8988T (cell line): ENCODE measurements around the gene SVIL.
"Not testable (repeated sequence)": the region's sequence is repeated elsewhere in the genome, so short reads cannot be mapped to it uniquely, and the experiment has no call there.

Experiments
- DNase-seq: peaks from one replicate; pipeline ENCODE4 v3.0.0; 2011

The SVIL gene

DNA sequence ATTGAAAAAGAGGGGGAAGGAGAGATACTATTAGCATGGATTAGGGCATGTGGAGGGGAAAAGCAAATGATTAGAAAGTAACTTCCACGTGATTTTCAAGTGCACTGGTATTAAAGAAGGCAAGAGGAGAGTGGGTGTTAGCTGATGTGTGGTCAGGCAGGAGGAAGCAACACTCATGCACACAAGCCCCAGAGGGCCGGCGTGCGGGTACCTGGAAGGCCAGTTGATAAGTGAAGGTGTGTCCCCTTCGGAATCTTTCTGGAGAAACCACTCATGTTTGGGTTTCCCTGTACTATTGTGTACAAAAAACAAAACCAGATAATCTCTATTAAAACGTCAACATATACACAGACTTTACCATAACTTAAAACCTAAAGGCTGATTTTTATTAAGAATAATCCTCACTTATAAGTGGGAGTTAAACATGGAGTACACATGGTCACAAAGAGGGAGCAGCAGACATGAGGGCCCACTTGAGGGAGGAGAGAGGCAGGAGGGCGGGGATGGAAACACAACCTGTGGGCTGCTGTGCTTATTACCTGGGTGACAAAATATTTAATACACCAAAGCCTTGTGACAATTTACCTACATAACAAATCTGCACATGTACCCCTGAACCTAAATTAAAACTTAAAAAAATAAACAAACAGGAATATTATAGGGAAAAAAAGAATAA lies 98.9 kb downstream of the SVIL start:
- no peak for DNase-seq

DNA sequence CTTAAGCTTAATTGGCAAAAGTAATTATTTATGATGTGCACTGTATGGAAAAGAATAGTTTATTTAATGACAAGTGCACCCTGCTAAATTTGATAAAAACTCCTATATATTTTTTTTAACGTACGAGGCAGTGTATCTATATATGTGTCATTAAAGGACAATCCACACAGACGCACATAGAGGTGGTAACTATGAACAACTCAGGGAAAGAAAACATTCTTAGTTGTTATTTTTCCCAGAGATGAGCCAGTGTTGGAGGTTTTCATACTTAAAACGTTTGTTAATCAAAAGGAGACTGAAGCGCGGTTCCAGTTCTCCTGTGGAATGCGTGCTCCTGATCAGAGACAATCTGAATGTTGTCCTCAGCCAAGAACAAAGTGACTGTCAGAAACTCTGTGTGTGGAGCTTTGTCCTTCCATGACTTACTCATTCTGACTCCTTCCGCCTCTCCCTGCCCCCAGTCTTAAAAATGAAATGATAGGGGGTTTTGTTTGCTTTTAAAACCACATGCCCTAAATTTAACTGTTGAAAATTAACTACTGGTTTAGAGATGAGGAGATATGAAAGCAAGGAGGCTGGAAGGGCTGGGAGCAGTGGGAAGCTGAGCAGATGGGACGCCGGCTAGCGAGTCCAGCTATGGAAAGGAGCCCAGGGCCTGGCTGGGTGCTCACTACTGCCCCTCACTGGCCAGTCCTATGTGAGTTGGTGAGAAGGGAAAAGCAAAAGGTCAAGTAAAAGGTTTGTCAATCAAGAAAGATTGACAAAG lies 99.6 kb downstream of the SVIL start:
- peak; percentile 41 for DNase-seq

DNA sequence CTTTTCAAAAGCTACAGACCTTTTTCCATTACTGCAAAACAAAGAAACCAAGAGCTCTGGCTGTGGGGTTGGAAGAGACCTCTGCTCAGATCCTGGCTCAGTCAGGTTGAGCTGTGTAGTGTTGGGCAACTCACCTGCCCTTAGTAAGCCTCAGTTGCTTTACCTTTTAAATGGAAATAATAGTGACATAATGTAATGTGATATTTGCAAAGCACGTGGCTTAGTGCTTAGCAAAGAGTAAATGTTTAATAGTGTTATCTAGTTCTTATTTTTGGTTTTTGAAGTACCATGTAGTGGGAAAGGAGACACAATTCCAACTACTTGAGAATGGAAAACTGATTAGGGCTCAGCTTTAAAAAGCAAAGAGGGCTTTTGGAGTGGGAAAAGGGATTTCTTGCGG lies 100.2 kb downstream of the SVIL start:
- DNase-seq: no peak

DNA sequence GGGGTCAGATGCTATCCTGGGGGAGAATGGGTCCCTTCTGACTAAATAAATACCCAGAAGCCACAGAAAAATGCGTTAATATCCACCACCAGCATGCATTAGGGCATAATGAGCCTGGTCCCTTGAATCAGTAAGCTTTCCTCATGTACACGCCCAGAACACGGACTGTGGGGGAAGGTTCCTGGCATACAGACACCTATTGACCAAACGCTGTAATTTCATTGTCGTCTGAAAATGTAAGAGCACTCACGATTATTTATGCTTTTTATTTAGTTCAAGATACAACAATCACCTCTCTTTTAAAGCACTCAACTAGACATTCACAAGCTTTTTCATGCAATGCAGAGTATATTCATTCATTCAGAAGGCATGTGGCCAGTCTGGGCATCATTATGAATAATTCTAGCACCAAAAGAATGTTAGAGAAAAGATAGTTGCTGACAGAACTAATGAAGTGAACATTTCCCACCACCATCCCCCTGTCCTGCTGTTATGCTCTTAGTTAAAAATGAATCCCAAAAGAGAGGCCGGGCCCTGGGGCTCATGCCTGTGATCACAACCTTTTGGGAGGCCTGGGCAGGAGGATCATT lies 101.0 kb downstream of the SVIL start:
- no peak for DNase-seq

DNA sequence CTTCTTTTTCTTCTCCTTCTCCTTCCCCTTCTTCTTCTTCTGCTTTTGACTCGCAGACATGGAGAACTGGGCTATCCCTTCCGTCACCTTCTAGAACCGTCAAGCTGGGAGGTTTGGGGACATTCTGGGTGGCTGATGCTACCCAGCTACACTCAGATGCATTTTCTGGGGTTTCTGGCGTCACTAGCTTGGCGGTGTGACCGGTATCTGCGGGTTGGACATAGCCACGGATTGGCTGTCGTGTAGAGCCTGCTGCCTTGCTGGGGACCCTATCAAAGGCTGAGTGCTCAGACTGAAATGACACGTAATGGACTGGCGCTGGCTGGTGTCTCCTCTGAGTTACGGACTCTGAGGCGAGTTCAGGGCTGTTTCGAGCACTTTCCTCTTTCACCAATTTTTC lies 101.7 kb downstream of the SVIL start:
- DNase-seq: no peak

DNA sequence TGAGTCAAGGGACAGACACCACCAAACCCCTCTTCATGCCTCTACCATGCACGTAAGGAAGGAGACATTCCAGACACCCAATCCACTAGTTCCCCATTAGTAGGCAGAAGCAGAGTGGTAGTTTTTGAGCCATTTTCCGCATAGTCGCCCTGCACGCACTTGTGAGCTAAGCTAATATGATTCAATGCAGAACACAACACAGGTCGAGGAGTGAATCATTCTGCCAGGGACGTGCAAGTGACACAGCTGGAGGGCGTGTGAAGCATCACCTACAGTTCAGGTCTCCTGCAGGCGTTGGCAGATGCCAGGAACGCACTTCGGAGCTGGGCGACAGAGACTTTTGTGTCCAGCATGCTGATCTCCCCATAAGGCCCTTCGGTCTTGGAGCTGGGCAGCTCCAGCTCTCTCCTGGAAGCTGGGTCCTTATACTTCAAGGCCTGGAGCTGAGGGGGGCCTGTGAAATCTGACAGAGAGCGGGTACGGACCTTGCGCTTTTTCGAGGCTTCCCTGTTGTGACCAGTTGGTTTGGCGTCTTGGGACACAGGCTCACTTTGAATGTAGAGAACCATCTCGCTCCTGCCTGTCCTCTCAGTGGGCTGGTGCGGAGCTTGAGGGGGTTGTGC lies 102.4 kb downstream of the SVIL start:
- no peak for DNase-seq

DNA sequence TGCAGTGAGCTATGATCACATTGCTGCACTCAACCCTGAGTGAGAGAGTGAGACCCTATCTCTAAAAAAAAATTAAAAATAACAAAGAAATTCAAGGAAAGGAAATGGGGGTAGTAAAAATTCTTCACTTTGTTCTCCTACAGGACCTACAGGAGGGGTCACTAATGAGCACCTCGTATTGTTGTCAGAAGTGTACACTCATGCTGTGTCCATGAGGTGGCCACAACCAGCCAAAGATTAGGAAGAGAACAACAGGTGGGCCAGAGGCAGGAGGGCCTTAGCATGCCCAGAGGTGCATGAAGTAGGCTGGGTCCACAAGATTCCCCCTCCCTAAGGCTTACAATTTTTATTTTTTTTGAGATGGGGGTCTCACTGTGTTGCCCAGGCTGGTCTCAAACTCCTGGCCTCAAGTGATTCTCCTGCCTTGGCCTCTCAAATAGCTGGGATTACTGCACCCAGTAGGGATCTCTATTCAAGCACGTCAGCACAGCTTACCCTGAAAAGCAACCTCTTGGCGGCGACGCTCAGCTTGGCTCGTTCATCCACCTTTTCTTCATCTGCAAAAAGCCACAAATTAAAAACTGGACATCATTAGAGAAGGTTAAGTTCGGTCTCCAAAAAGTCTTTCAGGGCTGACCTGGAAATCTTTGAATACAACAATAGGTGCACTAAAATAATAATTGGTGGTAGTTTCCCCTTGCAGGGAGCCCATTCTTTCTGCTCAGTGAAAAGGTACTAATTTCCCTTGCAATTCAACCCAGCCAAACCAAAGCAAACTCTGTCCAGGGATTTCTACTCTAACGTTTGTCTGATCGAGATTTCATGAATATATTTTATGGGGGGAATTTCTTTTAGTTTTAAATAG lies 104.4 kb downstream of the SVIL start:
- DNase-seq: no peak

DNA sequence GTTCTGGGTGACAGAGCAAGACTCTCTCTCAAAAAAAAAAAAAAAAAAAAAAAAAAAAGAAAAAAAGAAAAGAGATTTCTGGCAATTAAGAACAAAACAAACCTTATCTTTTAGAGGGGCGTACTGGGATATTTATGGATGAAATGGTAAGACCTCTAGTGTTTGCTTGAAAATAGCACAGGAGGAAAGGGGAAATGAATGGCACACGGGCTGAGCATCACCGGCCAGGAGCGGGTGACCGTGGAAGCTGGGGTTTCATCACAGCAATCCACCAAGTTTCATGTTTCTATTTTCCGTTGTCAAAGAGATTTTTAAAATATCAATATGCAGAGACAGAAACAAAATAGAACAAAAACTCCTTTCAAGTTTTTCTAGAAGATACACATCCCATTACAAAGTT lies 105.6 kb downstream of the SVIL start:
- no peak for DNase-seq

DNA sequence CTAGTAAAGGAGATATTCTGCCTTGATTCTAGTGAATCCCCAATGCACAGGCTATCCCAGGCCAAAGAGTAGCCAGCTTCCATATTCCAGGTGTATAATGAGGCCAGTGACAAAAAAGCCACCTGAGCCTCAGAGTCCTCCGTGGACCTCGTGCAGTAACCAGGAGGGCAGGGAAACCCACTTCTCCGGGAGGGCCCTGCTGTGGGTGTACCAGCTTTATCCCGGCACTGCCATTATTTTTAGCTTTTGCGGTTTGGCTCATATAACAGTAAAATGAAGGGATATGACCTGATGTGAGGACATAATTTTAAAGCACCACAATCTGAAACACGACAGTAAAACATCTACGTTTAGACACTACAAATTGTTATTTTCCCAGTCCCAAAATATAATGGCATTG lies 109.0 kb downstream of the SVIL start:
- DNase-seq: no peak

DNA sequence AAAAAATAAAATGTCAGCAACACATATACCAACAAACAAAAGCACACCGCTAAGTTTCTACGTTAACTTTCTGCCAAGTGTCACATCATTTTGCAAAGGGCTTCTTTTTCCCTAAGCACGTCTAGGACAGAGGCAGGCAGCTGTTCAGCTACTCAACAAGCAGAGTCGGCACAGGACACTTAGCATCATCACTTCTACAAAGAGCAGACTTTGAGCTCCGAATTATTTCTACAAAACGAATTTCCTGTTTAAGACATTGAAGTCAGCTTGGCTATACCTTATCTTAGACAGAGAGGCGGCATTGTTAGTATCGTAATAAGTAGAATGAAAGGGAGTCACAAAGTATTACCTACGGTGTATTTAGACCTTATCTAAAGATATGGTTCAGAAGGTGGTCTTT lies 110.1 kb downstream of the SVIL start:
- no peak for DNase-seq

DNA sequence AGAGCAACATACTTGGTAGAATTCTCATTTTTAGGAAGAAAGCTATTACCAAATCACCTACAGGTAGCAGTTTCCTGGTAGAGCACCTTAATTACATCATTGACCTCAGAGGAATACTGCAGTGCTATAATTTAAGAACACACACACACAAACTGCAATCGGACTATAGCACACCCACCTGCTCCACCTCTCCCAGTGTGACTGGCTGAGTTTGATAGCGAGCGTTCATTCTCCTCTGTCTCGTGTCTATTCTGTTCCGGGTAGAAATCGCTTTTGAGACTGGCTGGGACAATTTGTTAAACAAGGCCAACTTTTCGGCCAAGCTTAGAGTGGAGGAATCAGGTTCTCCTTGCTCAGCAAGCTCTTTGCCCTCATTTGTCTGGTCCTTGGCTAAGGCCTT lies 110.5 kb downstream of the SVIL start:
- no peak for DNase-seq

DNA sequence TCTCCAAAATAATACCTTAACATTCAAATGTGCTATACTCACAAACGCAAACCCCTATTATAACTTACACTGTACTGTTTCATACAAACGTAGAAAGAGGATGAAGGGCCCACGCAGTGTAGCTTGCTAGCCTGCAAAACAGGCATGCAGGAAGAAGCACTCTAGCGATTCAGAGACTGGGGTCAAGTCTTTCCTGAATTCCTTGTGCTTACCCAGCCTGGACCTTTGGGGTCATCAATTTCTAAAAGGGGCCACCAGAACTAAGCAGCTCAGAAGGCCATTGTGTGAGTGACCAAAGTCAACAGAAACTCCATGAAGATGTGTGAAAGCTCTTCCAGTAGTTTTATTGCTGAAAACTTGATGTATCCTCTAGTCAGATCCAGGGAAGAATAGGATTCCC lies 111.9 kb downstream of the SVIL start:
- DNase-seq: no peak

DNA sequence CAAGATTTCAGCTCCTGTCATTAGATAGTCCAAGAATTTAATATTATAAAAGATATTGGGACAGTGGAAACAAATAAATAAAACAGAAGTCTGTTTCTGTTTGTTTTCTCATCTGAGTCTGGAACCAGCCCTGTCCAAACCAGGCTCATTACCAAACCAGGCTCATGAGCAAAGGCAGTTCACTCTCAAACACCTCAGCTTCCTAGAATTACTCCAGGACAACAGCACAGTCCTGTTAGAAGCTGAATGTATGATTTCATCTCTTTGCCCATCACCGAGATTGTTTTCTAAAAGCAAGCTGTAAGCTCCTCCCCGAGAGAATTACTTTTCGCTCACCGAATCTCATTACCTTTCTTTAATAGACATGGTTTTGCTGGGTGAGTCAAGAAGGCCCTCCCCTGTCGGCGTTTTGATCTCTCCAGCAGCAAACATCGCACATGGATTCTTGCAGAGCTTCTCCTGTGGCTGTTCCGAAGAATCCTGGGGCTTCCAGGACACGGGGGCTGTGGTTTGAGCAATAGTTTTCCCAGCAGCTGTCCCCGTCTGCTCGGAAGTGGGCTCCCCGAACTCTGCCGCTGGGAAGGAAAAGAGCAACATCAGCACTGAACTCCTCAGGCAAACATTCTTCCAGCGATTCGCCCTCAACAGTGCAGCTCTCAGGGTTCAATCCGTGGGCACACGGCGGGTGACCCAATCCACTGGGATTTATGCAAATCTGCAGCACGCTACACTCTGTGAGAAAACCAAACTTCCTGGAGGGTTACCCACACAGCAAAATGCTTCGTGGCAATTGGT lies 112.5 kb downstream of the SVIL start:
- DNase-seq: no peak

DNA sequence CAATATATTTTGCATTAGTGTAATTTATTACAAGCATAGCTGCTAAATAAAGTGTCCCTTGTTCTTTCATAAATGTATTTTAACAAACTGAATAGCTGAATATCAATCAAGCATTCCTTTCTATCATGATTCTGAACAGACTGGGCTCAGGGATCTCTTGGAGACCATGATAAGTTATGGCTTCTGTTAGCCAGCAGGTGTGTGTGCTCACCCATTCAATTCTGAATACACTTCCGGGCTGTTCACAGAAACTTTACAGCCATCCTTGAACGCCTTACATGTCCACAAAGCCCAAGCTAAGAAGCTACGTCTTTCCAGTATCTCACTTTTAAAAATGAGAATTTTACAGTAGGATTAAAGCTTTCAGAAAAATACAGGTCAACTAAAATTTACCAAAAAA lies 115.1 kb downstream of the SVIL start:
- DNase-seq: no peak

DNA sequence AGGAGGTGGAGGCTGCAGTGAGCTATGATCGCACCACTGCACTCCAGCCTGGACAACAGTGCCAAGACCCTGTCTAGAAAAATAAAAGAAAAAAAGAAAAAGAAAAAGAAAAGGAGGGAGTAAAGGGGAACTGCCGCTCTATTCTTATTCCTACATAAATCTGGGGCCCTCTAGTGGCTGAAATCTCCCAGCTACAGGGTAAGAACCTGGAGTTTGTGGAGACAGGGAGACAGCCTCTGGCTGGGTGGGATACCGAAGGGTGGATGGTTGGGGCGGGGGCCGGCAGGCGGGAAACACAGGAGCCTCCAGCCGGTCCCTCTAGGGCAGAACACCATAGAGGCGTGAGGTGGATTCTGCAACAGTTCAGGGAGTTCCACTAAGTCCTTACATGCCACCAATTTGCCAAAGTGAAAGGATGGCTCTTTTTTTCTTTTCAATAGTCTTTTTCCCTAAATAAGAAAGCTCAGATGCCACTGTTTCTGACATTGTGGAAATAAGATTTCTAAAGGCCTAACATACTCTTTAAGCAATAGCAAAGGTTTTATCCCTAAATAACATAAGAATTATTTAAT lies 117.3 kb downstream of the SVIL start:
- DNase-seq: peak; percentile 47

DNA sequence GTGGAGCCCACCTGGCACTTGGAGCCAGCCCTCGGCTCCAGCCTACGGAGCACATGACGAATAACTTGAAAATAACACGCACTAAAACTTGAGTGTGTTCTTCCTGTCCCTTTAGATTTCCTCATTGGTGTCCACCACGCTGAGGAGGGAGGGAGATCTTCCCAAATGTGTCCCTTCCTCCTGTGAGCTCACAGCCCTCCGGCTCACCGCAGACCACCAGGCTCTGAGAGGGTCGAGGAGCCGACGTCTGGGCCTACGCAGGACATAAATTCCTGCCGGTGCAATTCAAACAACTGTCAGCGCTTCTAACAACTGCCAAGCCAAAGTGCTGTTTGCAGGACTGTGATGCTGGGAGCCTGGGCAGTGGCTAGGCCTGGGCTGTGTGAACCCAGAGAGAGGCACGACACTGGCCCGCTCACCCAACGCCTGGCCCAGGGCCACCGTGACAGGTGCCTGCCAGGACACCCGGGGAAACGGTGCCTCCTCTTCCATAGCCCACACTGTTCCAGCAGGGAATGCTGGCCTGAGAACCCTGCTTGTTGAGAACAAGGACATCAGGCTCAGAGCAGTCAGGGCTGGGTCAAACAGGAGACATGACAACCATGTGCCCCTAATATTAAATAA lies 118.3 kb downstream of the SVIL start:
- DNase-seq: not testable (repeated sequence)

DNA sequence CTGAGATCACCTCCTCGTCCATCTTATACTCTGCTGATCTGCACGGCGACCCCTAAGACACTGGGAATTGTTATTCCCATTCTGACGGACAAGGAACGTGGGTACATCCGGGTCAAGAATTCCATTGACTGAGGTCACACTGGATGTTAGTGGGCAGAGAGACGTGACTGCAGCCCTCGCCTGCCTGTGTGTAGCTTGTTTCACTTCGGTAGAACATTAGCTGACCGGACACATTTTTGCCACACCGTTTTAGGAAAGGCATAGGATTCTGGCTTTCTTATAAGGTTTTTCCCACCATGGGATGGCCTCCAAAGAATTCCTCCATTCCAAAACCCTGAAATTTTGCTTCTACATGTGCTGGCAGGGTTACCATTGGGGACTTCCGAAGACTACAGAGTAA lies 118.9 kb downstream of the SVIL start:
- not testable (repeated sequence) for DNase-seq

DNA sequence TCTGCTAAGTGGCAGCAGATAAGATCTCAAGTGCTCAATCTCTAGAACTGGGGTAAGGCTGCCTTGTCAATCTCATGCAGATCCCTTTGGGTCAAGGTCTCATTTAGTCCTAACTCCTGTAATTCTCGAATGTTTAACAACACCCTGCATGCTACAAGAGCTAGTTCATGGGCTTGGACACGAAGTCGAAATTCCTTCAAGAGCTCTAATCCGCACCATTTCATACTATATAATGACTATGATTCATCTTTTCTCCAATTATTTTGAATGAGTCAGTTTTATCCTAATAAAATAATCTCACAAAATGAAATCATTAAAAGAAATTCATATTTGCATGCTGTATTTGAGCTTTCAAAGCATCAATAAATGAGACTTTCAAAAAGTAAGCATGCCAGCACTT lies 119.7 kb downstream of the SVIL start:
- DNase-seq: not testable (repeated sequence)

DNA sequence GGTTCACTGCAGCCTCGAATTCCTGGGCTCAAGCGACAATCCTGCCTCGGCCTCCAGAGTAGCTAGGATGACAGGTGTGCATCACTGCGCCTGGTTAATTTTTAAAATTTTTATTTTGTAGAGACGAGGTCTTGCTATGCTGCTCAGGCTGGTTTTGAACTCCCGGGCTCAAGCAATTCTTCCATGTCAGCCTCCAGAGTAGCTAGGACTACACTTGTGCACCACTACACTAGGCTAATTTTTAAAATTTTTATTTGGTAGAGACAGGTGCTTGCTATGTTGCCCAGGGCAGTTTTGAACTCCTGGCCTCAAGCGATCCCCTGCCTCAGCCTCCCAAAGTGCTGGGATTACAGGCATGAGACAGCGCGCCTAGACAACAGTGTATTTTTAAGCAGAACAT lies 120.5 kb downstream of the SVIL start:
- no peak for DNase-seq

DNA sequence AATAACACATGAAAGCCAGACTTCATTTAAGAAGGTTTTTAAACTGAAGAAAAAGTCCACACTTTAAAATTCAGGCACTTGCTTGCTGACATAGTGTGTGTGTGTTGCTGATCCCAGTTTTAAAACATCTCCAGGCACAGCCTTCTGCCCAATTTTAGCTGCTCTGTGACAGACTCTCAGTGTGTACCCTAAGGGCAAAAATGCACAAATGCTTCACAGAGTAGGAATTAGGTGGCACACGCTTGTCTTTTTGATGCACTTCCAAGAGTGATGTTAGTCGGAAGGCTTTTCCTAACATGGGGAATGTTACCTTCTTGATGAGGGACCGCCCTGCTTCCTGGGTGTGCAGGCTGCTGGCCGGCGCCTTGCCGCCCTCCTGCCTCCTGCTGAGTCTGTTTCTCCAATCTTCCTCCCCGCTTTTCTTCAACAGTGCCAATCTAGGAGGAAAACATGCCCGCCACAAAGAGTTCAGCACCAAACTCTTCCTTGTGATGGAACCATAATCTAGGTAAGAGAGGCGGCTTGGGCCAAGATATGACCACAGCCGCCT lies 122.3 kb downstream of the SVIL start:
- no peak for DNase-seq

DNA sequence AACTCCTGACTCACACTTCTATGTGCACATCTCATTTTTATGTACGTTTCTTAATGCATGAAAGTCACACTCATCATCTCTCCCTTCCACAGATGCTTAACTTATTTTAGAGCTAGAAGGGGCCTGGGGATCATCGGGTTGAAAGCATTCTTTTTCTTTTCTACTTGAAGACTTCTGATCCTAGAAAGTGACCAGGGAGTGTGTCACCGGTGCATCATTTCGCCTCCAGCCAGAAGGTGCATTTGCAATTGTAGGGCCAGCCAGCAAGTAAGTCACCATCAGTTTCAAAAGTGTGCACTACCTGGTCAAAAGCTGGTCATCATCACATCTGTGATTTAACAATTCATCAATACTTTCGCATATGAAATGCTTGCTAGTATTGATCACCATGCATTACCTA lies 123.0 kb downstream of the SVIL start:
- not testable (repeated sequence) for DNase-seq
